Gastrocnemius medialis (tissue), 4 donors: ENCODE data around the gene SFSWAP.

ENCODE experiments used
- POLR2A ChIP-seq, 2 donors: fragments of 450-650 bp; IDR thresholded peaks; one replicate each; pipeline ENCODE4 v1.6.1; 2017; ENCODE audit warnings: antibody characterized with exemption in 2 of 2, mild to moderate bottlenecking in 2 of 2, moderate library complexity in 2 of 2
- TF ChIP-seq, protein P1 (sequence below), 5 experiments: fragments of 450-650 bp in 3 of 5; fragments of 200-600 bp in 2 of 5; sonication (generic) in 2 of 5; IDR thresholded peaks in 4 of 5; conservative IDR thresholded peaks in 1 of 5; 1 replicate in 4 of 5; 2 replicates in 1 of 5; pipeline ENCODE4 v1.5.1; 2016 to 2019; ENCODE audit warnings: antibody characterized with exemption in 5 of 5, mild to moderate bottlenecking in 3 of 5, moderate library complexity in 3 of 5

DNA sequence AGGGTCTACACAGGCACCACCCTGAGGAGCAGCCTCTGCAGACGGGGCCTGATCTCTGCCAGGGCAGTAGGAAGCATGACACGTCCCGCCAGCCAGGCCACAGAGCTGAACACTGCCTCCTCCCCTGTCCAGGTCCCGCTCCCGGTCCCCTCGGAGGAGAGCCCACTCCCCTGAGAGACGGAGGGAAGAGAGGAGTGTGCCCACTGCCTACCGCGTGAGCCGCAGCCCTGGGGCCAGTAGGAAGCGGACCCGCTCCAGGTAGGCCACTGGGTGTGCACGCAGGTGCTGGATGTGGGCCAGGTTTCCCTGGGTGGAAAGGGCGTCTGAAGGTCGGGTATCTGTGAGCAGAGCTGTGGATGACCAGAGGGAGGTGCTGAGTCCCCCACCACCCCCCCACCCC is 75.4 kb downstream of the SFSWAP start:
- TF ChIP-seq, protein P1, sequence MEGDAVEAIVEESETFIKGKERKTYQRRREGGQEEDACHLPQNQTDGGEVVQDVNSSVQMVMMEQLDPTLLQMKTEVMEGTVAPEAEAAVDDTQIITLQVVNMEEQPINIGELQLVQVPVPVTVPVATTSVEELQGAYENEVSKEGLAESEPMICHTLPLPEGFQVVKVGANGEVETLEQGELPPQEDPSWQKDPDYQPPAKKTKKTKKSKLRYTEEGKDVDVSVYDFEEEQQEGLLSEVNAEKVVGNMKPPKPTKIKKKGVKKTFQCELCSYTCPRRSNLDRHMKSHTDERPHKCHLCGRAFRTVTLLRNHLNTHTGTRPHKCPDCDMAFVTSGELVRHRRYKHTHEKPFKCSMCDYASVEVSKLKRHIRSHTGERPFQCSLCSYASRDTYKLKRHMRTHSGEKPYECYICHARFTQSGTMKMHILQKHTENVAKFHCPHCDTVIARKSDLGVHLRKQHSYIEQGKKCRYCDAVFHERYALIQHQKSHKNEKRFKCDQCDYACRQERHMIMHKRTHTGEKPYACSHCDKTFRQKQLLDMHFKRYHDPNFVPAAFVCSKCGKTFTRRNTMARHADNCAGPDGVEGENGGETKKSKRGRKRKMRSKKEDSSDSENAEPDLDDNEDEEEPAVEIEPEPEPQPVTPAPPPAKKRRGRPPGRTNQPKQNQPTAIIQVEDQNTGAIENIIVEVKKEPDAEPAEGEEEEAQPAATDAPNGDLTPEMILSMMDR (IDR thresholded peaks at IDR 0.05 in 4 of 5, conservative IDR thresholded peaks at IDR 0.05 in 1 of 5) = no peak
- TF ChIP-seq POLR2A (IDR thresholded peaks at IDR 0.05) = no peak
